ENCODE data around the gene DLGAP4. TPM values are rescaled to one million over a fixed set of nuclear protein-coding genes. Genes with fewer than 3 reads are reported as not detected.

The DLGAP4 gene
- total RNA-seq, 1 experiment from 2014 or later = 40.3 TPM

- H3K4me2 ChIP-seq (ENCODE audit: low read length) = no peak overlapping the region
- H3K4me1 ChIP-seq (ENCODE audit: control insufficient read depth in 1 of 2, insufficient read depth in 2 of 2, low read length in 2 of 2) = no peaks in the 10 kb centered on the region
- DNase-seq (ENCODE audit: low read depth, low spot score) (peak; percentile 4), ATAC-seq (peak; percentile 68)
- ChIA-PET RAD21 (ENCODE audit: low non-redundant PET in 1 of 2, low total read pairs in 2 of 2, uncharacterized antibody in 2 of 2, unreplicated experiment in 2 of 2) (interaction anchor here (0.6 to 1.6 kb wide), 5 partner anchors 110 to 166 kb away, joined by 4 to 7 read pairs (median 5); no protein-coding TSS in a partner anchor), CTCF (interaction anchor here (0.9 to 4.1 kb wide), 5 partner anchors 126 to 332 kb away, joined by 3 to 57 read pairs (median 4); partner anchors contain the start of gene RAB5IF), POLR2A (interaction anchor here (0.5 kb wide), 1 partner anchor 347 kb away, joined by 4 read pairs; no protein-coding TSS in a partner anchor)
- no peaks in the 10 kb centered on the region for H3K9me3 ChIP-seq (ENCODE audit: control insufficient read depth in 1 of 2, insufficient read depth in 1 of 2, low read depth in 1 of 2, low read length in 2 of 2)
- H3K27ac ChIP-seq (ENCODE audit: low read depth, low read length) = no peak overlapping the region
- no peaks in the 10 kb centered on the region for H3K36me3 ChIP-seq (ENCODE audit: control insufficient read depth in 1 of 2, insufficient read depth in 2 of 2, low read length in 2 of 2)
- H2AFZ ChIP-seq (ENCODE audit: low read depth, low read length, poor library complexity, severe bottlenecking) = no peak overlapping the region
- BruUV-seq (replicated peaks) = no TSS peak
- no peak for TF ChIP-seq ZFX (IDR thresholded peaks at IDR 0.05)
- no peak for TF ChIP-seq SP1 (IDR thresholded peaks at IDR 0.05; ENCODE audit: low read depth)
- TF ChIP-seq RAD21 (IDR thresholded peaks at IDR 0.05; ENCODE audit: low read depth) = peak; percentile 66
- peak; percentile 42 to 48 (median 47); a peak in 5 of 6 replicates for TF ChIP-seq CTCF (IDR thresholded peaks at IDR 0.05 in 2 of 3, conservative IDR thresholded peaks at IDR 0.05 in 1 of 3; ENCODE audit: borderline replicate concordance in 1 of 3, insufficient read depth in 1 of 3, low read depth in 2 of 3, low read length in 2 of 3)
- H3K79me2 ChIP-seq (ENCODE audit: insufficient read depth, low read length) = no peaks in the 10 kb centered on the region
- no peak overlapping the region for H3K4me3 ChIP-seq (replicated peaks in 1 of 2; ENCODE audit: low read depth in 1 of 2, low read length in 2 of 2)
- no peaks in the 10 kb centered on the region for H4K20me1 ChIP-seq (ENCODE audit: insufficient read depth)
- no peaks in the 10 kb centered on the region for H3K27me3 ChIP-seq (ENCODE audit: insufficient read depth, low read length)
- intact Hi-C loops (cut with micrococcal nuclease) = loop anchor here (1.0 kb wide), 1 partner anchor 166 kb away; no protein-coding TSS in a partner anchor
- no peaks in the 10 kb centered on the region for H3K9me2 ChIP-seq (ENCODE audit: insufficient read depth)
- H3K9ac ChIP-seq (ENCODE audit: low read length) = no peak overlapping the region
Measured at GRCh38 chr20:36273414-36274180, 32.5 kb upstream of the DLGAP4 start.
